GM19240 (cell line): ENCODE results near the gene SLC7A5.
"Not testable (repeated sequence)": the region's sequence is repeated elsewhere in the genome, so short reads cannot be mapped to it uniquely, and the experiment has no call there.

Experiments
- DNase-seq: peaks from one replicate; pipeline ENCODE4 v3.0.0; 2011; ENCODE audit warnings: low spot score; ENCODE audit not compliant: insufficient read length

The SLC7A5 gene

DNA sequence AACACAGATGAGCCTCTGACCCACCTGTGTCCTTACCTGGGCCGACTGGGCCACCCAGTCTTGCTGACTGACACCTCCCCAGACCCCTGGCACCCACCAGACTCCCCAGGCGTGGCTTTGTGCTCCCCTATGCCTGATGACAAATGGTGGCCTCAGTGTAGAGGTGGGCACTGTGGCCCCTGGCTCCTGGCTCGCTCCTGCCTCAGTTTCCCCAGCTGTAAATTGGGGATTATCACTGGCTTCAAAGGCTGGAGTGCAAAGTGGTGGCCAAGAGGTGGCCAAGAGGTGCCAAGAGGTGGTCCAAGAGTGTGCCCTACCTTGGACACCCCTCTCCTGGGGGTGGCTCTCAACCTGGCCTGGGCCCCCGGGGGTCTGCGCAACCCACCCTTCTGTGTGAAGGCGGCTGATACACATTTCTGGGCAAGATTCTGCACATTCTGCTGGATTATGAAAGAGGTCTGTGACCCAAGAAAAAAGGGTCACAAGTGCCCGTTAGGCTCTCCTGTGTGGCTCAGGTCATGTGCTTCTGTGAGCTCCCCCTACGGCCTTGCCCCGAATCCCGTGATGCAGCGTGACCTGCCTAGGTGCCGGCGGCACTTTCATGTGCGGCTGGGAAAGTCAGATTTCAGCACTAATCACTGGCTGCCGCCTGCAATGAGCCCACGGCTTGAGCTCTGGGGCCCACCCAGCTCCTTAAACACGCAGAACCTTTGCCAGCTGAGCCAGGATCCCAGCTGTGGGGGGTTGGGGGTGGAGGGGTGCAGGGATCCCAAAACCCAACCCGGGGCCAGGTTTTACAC is 7.8 kb downstream of the SLC7A5 start:
- not testable (repeated sequence) for DNase-seq

DNA sequence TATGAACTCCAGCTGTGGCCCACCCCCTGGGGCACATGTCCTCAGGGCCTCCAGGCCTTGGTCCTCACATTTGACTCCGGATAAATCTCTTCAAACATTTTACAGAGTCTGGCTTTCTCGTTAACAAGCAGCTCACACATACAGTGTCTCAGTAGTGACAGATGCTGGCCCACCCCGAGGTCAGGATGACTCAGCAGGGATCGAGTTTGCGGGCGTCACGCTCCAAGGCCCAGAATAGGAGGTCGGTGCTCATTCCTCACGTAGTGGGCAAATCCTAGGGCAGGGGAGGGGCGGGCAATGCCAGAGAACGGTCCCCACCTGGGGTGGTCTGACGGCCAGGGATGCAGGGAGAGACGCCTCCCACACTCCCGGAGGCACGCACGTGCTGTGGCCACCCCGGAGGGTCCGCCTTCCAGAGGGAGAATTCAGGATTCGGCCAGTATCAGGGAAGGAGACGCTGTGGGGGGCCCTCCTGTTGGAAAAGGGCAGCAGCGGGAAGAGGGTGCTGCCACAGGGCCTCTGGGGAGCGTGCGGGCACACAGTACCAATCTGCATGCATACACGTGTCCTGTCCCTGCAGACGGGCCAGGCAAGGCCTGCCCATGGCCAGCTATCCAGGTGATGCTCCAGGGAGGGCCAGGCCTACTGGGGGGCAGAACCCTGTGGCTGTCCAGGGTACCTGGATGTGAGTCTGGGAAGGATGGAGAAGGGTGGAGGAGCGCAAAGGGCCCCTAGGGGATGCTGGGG is 8.6 kb downstream of the SLC7A5 start:
- DNase-seq: no peak

DNA sequence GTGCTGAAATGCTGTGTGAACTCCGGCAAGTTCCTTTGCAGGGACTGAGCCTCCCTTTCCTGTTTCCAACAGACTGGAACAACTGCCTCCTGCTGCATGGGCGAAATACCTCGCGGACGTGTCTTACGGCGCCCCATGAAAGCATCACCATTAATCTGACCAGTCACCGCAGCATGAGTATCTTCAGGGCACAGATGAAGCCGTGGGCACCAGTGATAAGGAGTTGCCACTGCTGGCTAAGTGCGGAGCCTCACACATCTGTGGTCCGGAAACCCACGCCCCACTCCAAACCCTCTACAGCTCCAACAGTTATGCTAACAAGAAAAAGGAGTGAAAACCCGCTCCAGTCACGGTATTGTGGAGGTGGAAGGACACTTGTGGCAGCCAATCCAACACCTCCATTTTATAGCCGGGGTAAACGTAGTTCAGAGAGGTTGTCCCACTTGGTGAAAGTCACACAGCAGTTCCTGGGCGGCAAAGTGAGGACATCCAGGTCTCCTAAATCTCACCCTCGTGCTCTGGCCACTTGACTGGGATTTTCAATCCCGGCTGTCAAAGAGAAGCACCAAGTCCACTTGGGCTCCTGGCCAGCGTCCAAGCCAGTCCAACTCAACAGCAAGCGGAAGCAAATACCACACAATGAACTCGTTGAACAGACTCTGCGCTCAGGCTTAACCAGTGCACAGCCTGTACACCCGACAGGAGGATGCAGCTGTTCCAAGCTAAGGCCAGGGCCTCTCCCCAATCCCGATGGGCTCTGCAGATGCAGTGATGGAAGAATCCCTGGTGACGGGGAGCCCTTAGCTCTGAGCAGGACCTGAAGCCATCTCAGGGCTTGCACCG is 10.9 kb downstream of the SLC7A5 start:
- not testable (repeated sequence) for DNase-seq

DNA sequence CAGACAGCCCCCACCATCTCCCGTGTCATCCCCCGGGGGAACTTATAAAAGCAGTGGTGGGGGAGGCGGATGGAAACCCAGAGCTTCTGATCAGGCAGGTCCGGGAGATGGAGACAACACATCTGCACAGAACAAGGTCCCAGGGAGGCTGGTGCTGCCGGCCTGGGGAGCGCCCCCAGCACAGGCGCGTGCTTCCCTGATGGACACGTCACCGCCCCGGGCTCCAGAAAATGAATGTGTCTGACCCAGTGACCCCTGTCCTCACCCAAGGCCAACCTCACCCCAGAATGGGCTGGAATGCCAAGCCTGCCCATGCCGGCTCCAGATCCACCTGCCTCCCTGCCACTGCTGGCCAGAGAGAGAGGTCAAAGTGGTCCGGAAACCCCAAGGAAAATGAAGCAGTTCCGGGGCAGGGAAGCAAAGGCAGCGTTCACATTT is 12.5 kb downstream of the SLC7A5 start:
- DNase-seq: no peak

DNA sequence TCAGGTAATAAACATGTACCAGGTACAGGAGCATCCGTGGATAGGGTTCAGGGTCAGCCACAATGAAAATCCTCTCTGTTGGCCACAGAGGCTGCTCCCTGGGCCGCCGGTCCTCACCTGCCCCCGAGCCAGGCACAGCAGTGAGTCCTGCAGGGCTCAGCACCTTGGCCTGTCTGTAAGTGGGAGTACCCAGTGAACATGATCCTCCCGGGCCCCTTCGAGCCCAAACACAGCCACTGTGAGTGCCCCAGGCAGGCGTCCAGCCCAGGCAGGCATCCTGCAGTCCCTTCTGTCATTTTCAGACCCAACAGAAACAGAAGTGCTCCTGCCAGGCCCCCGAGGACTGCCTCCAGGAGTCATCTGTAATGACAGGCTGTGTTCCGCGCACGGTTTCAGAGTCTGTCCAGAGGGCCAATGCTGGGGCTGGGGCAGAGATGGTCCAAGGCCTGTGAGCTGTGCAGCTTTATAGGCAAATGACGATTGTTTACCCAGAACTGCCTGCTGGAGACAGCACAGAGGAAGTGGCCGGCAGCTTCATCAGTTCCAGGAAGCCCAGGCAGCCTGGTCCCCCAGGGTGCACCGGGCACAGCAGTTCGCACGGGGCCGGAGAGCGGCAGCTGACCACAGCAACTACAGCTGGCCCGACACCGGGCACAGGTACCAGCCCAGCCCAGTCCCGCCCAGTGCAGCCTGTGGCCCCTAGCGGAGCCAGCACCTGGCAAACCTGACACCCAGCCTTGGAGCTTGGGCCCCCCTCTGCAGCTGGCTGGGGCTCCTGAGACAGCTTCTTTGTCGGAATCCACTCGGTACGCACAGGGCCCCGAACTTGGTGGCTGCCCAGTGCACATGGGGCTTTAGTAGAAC is 13.2 kb downstream of the SLC7A5 start:
- no peak for DNase-seq

DNA sequence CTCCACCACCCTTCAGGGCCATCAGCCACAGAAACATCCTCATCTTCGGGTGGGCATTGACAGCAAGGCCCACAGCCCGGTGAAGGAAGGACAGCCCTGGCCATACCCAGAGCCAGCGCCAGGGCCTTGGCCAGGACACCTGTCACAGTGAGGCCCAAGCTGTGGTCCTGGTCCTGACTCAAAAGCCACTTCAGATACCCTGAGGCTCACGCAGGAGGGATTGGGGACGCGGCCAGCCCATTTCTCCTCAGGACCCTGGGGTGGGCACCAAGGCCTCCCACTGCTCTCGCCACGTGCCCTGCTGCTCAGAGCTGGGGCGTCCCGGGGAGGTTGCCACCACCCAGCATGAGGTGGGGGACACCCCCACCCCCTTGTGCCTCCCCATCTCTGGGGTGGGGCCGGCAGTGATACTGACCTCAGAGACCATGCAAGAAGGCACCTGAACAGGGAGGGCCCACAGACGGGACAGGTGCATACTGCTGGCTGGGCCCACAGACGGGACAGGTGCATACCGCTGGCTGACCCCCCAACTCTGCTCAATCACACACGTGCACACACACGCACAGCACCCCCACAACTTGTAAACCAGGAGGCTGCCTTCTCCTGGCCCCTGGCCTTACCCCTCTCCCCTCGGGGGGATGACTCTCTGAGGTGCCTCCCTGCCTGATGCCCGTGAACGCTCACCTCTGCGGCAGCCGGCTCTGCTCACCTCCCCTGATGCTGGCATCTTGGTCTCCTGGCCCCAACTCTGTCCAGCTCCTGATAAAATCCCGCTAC is 14.2 kb downstream of the SLC7A5 start:
- no peak for DNase-seq

DNA sequence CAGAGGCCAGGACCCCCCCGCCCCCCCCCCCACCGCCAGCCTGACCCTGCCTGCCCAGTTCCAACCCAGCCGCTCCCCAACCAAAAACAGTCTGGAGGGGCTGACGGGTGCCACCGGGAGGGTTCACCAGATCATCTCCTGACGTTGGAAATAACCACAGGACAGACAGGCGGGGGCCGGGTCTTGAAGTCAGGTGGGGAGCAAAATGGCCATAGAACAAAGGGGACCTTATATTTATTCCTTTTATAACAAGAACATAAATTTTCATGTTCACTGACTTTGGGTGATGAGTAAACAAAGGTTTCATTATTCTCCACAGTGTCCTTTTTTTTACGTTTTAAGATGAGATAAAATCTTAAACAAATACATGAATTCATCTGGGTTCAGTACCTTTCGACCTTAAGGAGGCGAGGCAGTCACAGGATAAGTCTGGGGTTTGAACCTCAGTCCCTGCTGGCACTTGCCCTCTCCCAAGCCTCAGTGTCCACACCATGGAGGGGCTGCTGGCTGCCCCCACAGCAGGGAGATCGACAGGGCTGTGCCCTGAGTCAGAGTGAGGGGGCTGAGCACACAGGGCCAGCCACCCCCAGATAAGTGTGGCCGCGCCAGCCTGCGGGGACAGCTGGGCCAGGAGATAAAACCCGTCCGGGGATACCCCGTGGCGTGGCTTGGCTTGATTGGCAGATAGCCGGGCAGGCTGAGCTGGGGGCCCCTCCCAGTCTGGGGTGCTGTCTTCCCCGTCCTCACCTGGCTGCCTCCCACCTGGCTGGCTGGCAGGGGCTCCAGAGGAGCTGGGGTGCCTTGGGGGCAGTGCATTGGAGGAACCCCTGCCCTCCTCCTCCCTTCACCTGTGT is 15.0 kb downstream of the SLC7A5 start:
- no peak for DNase-seq

DNA sequence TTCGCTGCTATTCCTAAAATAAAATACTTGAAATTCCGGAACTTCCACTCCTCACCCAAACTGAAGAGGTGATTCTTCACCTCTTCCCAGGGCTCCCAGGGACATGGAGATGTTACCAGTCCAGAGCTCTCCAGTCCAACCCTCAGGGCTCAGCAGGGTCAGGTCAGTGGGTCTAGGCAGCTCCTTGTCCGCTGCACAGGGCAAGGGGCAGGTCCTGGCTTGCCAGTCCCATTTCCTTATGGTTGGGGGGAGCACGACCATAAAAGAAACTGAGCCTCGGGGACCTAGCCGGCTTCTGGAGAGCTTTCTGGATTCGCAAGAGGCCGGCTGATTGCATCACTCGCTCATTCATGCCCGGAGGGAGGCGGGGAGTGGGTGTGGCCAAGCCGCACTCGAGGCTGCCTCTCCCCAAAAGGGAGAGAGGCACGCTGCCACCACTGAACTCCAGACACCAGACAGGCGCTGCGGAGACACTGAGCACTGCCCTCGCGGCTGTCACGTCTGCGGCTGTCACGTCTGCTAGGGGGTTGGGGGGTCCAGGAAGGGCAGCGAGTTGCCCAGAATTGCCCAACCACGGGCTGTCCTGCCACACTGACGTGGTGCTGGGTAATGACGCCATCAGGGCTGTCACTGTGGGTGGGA is 15.8 kb downstream of the SLC7A5 start:
- DNase-seq: peak; percentile 93

DNA sequence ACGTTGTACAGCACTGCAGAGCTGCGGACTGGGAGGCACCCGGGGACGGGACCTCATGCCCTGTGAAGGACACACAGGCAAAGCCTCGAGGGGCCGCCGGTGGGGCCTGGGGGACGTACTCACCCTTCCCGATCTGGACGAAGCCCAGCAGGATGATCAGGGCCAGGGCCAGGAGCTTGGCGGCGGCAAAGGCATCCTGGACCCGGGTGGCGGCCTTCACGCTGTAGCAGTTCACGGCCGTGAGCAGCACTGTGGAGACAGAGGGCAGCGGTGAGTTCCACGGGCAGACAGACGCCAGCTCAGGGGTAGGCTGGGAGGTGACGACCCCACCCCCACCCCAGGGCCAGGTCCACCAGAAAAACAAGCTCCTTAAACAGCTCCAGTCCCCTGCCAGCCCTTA is 17.7 kb downstream of the SLC7A5 start:
- DNase-seq: no peak

DNA sequence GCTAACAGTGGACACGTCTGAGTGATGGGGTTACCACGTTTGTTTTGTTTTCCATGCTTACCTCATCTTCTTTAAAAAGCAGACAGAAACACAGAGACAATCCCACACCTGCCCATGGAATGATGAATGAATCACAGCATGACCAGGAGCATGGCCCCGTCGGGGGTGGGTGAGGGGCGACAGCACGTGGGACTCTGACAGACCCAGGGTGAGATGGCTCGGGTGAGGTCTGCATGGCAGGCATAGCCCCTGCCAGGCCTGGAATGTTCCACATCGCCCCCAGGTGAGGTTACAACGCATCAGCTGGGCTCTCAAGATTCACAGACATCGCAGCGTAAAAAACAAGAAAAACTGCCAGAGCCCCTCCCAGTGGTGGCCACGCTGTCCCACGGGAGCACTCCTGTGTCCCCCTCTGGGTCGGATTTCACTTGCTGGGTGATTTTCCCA is 18.1 kb downstream of the SLC7A5 start:
- DNase-seq: no peak

DNA sequence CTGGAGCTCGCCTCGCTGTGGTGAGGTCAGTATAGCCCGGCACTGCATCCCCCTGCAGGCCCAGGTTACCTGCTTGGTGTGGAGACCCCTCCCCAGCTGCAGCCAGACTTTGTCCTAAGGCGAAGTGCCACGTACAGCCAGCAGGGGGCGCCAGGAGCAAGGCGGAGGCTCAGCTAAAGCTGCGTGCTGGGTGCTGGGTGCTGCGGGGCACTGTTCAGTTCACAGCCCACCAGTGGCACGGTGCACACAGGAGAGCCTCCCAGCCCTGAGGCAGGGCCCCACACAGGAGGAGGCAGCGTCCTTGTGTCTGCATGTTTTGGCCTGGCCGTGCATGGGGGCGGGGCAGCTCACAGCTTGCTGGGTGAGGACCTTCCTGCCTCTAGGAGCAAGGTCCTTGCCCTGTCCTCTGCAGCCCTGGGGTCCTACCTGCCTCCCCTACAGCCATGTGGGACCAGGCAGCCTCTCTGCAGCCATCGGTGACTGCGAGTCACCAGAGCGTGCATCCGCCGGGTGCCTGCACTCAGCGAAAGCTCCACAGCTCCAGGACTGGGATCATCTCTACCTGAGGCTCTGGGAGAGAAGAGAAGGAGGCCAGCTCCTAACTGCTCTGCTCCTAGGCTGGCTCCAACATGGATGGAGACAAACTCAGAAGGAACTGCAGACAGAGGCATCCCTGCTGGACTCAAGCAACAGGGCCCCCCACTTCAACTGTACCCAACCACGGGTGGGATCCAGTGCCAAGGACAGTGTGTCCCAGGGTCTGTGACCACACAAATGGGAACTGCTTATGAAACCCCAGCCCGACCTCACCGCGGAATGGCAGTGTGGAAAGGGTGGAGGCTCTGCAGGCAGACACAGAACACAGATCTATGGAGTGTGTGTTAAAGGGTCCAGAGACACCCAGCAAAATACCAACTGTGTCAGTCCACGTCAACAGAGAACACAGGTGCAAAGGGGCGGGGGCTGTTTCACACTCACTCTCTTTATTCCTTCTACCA is 19.0 kb downstream of the SLC7A5 start:
- peak; percentile 87 for DNase-seq

DNA sequence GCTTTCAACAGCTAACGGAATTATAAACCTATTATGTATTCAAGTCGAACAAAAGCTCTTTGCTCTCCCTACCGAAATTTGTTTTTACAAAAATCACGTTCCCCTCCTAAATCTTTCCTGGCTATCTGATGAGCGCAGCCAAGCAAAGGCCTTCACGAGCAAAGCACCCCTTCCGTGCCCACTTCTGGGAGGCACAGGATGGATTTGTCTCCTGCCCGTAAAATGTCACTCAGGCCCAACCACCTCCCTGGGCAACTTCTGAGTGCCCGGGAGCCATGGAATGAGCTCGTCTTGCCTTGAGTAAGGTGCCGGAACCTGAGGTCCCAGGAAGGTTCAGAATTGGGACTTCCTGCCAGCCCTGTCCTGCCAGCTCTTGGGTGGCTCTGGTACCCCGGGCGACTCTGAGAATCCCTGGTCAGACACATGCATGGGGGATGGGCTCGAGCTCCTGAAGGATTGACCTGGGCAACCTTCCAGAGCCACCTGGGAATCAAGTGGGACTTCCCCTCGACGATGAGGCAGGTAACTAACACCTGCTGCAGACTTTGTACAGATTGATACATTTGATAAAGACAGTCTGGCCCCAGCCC is 19.8 kb downstream of the SLC7A5 start:
- DNase-seq: no peak

DNA sequence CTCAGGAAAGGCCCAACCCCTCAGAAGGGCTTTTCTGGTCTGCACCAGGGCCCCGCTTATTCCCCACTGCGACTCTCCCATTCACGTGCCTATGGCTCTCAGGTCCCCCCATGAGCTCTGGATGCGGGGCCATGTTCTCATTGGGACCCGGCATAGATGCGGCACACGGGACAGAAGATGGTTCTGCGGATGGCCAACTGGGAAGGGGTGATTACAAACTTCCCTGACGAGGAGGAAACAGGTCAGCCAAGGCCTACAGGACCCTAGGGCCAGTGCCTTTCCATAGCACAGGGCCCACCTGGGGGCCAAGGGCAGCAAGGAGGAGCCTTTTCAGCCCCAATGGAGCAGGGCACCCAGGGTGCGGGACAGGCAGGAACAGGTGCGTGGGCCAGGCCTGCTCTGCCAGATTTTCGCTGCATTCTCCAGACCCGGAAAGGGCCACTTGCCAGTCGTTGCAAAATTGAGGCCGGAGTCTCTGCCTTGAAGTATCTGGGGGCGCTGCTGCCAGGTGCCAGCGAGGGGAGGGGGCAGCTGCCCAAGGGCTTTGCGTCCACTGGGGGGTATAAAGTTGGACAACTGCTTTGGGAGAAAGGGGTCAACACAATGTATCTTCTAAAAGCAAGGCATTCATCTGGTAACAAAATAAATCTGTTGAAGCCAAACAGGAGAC is 20.5 kb downstream of the SLC7A5 start:
- DNase-seq: no peak

DNA sequence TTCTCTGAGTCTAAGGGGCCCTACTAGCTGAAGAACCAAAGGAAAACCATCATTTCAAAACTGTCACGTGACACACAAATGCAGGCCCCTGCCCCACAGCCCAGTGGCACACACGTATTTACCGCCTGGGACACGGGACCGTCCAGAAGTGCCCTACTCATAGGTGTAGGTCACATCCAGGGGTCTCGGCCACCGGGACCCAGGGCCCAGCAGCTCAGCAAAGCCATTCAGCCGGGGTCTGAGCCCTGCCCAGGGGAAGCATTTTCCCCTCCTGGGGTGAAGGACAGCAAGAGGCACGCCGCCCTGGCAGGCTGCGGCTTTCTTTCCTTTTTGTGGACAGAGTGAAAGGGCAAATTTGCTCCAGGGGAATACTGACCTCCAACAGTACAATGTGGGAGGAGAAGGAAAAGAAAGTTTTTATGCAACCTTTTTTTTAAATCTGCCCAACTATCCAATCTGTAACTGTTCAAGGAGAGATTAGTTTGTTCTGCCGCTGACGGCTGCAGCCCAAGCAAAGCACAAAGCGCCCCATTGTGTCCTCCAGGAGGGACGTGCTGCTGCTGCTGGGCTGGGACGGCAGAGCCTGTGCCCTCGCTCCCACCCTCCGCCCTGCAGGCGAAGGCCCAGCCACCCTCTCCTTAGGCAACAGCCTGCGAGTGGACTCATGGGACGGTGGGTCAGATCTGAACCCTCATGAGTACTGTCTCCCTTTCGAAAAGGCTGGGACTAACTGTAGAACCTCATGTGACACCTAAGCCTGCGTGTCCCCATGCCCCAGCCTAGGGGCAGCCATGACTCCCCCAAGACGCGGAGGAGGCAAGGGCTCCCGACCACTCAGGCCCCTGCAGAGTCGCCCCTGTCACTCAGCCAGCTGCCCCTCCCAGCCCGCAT is 21.3 kb downstream of the SLC7A5 start:
- DNase-seq: no peak

DNA sequence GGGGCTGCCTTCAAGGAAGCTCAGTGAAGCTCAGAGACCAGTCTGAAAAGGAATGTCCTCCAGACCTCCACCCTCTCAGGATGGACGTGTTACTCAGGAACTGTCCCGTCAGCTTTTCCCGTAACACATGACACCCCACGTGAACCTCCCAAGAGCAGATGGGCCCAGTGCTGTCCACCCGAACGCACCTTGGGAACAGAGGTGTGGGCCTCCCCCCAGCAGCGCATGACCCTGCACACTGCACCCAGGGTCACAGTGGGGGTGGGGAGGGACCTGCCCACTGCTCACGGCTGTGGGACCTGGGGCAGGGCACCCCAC is 21.9 kb downstream of the SLC7A5 start:
- no peak for DNase-seq
